ENCODE data around the gene ZNF140.

ZNF140 gene

GRCh38 chr12:133080368-133081158 lies at the start of gene ZNF140:
ZNF140 (plus strand) TSS chr12:133080923; CDS start chr12:133081321, 398 bp downstream.
- DNase-seq, result peak; percentile 94

- peak; percentile 98 for DNase-seq
These were observed 43.3 kb upstream of the ZNF140 start, which contains the start of gene ZNF84 for GRCh38 chr12:133037207-133038005. ZNF84 (plus strand) TSS chr12:133037509; CDS start chr12:133041468, 3,959 bp downstream.

- no peak for DNase-seq
These were observed 42.5 kb upstream of the ZNF140 start for GRCh38 chr12:133038118-133038709.

GRCh38 chr12:133046698-133047097 lies 34.0 kb upstream of the ZNF140 start:
- DNase-seq, result no peak

GRCh38 chr12:133057446-133057845 lies 23.3 kb upstream of the ZNF140 start:
- DNase-seq, result no peak

- DNase-seq, result no peak
These were observed 22.3 kb upstream of the ZNF140 start for GRCh38 chr12:133058203-133059113.

- DNase-seq, result no peak
These were observed 18.8 kb upstream of the ZNF140 start for GRCh38 chr12:133061954-133062353.

GRCh38 chr12:133063556-133063955 lies 17.2 kb upstream of the ZNF140 start:
- no peak for DNase-seq

GRCh38 chr12:133073836-133074235 lies 6.9 kb upstream of the ZNF140 start:
- DNase-seq, result no peak

- peak; percentile 96 for DNase-seq
These were observed 726 bp upstream of the ZNF140 start for GRCh38 chr12:133080026-133080367.

- DNase-seq, result no peak
These were observed 547 bp downstream of the ZNF140 start for GRCh38 chr12:133081159-133081780.

GRCh38 chr12:133083345-133083744 lies 2.6 kb downstream of the ZNF140 start:
- DNase-seq, result no peak

- DNase-seq, result no peak
These were observed 24.9 kb downstream of the ZNF140 start for GRCh38 chr12:133105620-133106019.

GRCh38 chr12:133106253-133106652 lies 25.5 kb downstream of the ZNF140 start:
- DNase-seq, result no peak

- DNase-seq, result no peak
These were observed 26.4 kb downstream of the ZNF140 start for GRCh38 chr12:133107121-133107520.

GRCh38 chr12:133108150-133108549 lies 27.4 kb downstream of the ZNF140 start:
- no peak for DNase-seq

GRCh38 chr12:133120385-133121191 lies 39.9 kb downstream of the ZNF140 start:
- DNase-seq, result no peak

- no peak for DNase-seq
These were observed 44.0 kb downstream of the ZNF140 start for GRCh38 chr12:133124674-133125073.

GRCh38 chr12:133129368-133130037 lies 48.8 kb downstream of the ZNF140 start:
- no peak for DNase-seq

GRCh38 chr12:133130038-133130807 lies 49.5 kb downstream of the ZNF140 start, which contains the start of the genes ZNF10 and ZNF891:
ZNF10 (plus strand) TSS chr12:133130627; CDS start chr12:133144493, 13,866 bp downstream.
ZNF891 (minus strand) TSS chr12:133130274; CDS start chr12:133121918, 8,356 bp downstream.
- peak; percentile 98 for DNase-seq

All from stimulated activated CD4-positive, alpha-beta T cell treated with anti-CD3 and anti-CD28 coated beads, Interleukin-4, amount 100 ng/mL, for 1 hour (primary cell).